CD4-positive, alpha-beta T cell treated with Interferon alpha-2 for 1 hour (primary cell): Measurements from ENCODE around the gene SLITRK2.

Experiments
- DNase-seq, 2 donors: peaks; one replicate each; pipeline ENCODE4 v3.0.0-alpha.2; 2020 to 2022

Gene SLITRK2

GRCh38 chrX:145817331-145818185 lies at the start of gene SLITRK2:
Gene SLITRK2 (plus strand): TSS chrX:145817829. CDS start chrX:145822426, 4,597 bp downstream.
- DNase-seq: no peak

GRCh38 chrX:145773006-145773405 lies 44.6 kb upstream of the SLITRK2 start:
- DNase-seq: no peak

DNA sequence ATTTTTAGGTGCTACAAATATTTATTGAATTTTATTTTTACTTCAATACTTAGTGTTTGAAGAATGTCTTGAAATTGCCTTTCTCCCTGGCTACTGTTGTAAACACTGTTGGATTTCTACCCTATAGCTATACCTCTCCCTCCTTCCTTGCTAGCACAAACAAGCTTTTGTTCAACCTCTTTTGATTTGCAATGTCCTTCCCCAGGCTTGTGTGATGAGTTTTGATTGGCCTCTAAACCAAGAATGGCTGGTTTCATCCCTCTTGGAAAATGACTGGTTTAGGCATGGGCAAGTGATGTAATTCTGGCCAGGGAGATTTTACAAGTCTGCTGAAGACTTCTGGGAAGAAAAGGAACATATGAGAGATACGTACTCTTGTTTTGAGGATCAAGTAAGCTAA lies 25.3 kb upstream of the SLITRK2 start:
- DNase-seq: no peak

DNA sequence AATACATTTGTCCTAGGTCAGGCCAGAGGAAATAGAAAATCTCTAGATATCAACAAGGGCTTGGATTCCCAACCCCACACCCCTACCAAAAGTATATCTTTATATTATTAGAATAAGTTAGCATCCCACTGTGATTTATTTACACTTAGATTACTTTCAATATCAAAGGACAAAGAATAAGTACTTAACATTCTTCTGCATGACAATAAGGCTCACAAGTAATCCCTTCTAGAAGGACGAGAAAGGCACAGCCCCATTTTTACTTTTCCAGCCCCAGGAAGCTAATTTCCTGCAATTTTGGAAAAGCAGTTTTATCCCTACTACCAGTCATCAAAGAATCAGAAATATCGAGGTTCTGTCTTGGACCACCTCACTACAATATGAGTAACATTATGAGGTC lies 14.1 kb upstream of the SLITRK2 start:
- DNase-seq: no peak

DNA sequence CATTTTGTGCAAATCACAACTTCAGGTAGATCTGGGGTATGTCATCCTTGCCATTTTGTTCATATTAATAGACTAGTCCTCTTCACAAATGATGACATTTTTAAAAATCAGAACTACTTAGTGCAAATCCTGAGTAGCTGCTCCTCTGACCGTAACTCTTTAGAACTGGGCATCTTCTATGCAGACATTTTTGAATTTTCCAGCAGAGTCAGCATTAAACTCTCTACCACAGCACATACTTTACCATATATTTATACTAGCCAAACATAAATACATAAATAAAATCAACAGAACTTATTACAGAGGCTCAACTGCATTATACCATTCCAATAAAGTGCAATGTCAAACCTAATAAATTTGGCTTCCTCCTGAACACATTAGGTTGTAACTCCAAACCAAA lies 4.5 kb upstream of the SLITRK2 start:
- no peak for DNase-seq

GRCh38 chrX:145816601-145817315 lies 871 bp upstream of the SLITRK2 start:
- no peak for DNase-seq

DNA sequence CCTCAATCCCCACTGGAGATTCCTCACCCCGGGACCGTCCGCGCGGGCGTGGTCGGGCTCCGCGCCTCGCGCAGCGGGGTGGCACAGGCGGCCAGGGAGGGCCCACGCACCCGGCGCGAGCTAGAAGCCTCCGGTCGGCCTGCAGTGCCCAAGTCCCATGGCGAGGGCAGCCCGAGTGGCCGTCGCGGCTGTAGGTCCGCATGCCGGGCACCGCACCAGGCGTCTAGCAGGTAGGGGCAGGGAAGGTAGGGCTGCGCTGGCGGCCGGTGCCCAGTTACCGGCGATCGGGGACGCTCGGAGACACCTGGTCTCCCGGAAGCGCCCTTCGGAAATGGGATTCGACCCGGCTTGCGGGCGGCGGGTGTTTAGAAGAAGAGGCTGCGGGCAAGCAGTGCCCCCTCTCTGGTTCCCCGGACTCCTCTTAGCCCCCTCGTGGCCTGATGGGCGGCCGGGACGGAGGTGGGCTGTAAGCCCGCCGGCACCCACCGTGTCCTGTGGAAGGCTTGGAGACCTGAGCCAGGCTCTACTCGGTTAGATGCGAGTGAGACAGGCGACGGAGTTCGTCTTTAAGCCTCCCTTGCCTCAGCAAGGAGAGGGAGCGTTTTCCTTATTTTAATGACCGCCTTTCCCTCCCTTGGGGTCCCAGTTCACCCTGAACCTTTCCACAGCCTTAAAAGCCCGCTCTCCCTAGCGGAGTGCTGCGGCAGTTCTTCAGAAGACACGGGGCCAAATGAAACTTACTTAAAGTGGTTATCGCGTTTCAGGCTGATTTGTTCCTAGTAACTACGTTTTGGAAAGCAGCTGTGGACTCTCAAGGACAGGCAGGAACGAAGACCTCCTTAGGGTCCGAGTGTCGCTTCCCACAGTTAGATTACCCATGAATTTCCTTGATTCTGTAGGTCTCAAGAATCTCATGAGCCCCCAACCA lies 821 bp downstream of the SLITRK2 start:
- DNase-seq: no peak

GRCh38 chrX:145820825-145821224 lies 3.2 kb downstream of the SLITRK2 start:
- DNase-seq: no peak

DNA sequence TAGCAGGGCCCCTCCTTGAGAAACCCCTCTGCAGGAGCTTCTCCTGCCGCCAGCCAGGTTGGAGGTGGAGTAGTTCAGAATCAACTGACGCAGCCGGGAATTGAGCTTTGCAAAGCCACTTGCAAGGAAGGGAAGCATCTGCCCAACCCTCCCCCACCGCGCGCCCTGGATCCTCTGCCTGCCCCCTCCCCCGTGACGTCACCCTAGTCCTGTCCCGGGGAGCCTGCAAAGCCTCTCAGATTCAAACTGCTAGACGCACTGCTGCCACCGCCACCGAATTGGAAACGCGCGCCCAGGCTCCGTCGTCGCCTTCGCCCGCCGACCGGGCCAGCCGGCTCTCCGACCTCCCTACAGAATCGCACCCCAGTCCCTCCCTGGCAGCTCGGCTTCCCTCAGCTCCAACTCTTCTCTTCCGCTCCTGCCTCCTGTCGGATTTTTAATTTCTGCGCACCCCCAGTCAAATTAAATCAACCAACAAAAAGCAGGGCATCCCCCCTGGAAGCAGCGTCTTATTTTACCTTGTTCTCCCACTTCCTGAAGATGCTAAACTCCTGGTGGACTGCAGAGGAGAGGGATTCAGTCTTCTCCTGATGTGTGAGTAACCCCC lies 3.8 kb downstream of the SLITRK2 start:
- no peak for DNase-seq

- DNase-seq: no peak
These were observed 4.4 kb downstream of the SLITRK2 start for GRCh38 chrX:145821898-145822571.

DNA sequence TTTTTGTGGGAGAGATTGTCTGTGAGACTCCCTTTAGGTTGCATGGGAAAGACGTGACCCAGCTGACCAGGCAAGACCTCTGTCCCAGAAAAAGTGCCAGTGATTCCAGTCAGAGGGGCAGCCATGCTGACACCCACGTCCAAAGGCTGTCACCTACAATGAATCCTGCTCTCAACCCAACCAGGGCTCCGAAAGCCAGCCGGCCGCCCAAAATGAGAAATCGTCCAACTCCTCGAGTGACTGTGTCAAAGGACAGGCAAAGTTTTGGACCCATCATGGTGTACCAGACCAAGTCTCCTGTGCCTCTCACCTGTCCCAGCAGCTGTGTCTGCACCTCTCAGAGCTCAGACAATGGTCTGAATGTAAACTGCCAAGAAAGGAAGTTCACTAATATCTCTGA lies 5.5 kb downstream of the SLITRK2 start:
- DNase-seq: no peak

- DNase-seq: no peak
These were observed 8.3 kb downstream of the SLITRK2 start for GRCh38 chrX:145825896-145826295.

DNA sequence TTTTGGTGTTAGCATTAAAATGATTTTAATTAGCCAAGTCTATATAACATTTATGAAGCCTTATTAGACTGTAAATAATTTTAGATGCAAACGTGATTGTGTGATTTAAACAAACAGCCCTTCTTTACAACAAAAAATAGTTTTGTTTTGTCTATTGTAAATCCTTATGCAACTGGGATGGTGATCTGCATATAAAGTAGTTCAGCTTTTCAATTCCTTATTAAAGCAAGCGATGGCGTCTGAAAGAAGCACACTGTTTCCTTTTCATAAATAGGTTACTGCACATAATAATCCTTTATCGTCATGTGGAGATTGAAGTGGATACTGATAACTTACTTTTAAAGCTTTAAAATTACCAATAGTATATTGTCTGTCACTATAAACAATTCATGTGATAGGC lies 8.8 kb downstream of the SLITRK2 start:
- no peak for DNase-seq

- DNase-seq: no peak
These were observed 15.2 kb downstream of the SLITRK2 start for GRCh38 chrX:145832796-145833195.

DNA sequence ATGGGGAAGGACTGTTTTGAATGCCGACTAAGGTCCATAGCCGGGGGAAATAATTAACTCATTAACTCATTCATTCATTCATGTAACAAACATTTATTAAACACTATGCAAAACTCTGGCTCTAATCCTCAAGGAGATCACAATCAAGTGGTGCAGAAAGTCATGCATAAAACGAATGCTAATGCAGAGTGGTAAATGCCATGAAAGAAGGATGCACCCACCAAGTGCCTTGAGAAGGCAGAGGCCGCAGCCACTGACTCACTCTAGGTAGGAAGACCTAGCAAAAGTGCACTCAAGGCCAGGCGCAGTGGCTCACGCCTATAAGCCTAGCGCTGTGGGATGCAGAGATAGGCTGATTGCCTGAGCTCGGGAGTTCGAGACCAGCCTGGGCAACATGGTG lies 22.9 kb downstream of the SLITRK2 start:
- no peak for DNase-seq

DNA sequence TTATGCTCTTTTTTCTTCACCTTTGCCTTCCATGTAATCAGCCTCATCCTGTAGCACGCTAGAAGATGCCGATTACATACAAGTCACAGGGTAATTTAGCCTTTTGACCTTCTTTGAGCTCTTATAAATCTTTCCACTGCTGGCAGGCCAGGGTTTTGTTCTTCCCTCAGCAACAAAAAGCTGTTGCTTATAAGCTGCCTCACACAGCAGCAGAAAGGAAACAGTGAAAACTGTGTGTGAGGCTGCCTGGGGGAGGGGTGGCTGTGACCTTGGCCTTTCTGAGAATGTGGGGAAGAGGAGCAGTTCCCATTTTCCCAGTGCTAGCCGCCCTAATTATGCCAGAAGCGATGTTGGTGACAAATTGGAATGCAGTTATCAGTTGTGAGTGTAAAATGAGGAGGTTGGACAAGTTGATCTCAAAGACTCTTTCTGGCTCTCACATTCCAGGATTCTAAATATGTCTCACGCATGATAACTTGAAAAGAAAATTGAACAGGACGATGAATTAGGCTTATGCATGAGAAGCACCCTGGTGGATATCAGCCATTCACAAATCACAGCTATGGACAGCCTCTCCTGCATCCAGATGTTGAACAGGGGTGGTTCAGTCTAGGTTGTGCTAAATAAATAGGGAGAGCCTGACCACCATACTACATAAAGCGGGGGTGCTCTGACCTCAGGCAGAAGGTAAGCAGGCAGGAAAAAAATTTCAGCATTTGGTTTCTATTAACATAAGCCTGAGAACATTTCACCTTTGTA lies 25.7 kb downstream of the SLITRK2 start:
- no peak for DNase-seq

GRCh38 chrX:145844886-145845285 lies 27.3 kb downstream of the SLITRK2 start:
- no peak for DNase-seq

GRCh38 chrX:145848448-145848847 lies 30.8 kb downstream of the SLITRK2 start:
- DNase-seq: no peak

DNA sequence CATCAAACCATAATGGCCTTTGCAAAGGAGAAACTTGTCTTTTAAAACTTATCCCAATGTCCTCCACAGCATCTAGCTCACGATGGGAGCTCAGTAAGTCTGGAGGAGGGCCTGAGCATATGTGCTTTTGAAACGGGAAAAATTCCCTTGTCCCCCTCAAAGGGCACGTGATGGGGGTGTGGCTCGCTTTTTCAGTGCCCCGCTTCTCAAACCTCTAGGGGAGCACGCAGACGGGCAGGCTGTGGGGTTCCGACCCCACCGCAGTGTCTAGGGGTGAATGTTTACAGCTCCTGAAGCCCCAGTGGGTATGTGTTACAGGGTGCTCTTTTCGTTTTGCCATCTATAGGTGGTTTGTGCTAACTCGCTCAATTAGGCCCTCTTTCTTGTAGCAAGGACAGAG lies 31.2 kb downstream of the SLITRK2 start:
- no peak for DNase-seq

GRCh38 chrX:145853181-145853580 lies 35.6 kb downstream of the SLITRK2 start:
- DNase-seq: no peak

- no peak for DNase-seq
These were observed 38.6 kb downstream of the SLITRK2 start for GRCh38 chrX:145856181-145856580.
